Endometrial microvascular endothelial cells (primary cell): ENCODE results near the gene ABCB8. TPM values are rescaled to one million over a fixed set of nuclear protein-coding genes. Genes with fewer than 3 reads are reported as not detected.

Source experiments
- in situ Hi-C: cut with HindIII; loops from 2 replicates; pipeline ENCODE4 v1.10.0; 2017; ENCODE audit warnings: low sequenced_read_pairs, low pct_unique_long_range_greater_than_20kb; ENCODE audit errors: inconsistent ontology term
- total RNA-seq: library from RNA; depleted of rRNA; stranded (reverse); fragments of >200 nt; gene quantifications from one replicate; pipeline ENCODE4 v1.2.3, GENCODE V29; 2015; ENCODE audit errors: inconsistent ontology term

Gene ABCB8
- total RNA-seq, 1 donor from 2014 or later: 53.2 TPM

GRCh38 chr7:151062111-151062398, 33.8 kb downstream of the ABCB8 start:
- in situ Hi-C loops: no loop called here

DNA sequence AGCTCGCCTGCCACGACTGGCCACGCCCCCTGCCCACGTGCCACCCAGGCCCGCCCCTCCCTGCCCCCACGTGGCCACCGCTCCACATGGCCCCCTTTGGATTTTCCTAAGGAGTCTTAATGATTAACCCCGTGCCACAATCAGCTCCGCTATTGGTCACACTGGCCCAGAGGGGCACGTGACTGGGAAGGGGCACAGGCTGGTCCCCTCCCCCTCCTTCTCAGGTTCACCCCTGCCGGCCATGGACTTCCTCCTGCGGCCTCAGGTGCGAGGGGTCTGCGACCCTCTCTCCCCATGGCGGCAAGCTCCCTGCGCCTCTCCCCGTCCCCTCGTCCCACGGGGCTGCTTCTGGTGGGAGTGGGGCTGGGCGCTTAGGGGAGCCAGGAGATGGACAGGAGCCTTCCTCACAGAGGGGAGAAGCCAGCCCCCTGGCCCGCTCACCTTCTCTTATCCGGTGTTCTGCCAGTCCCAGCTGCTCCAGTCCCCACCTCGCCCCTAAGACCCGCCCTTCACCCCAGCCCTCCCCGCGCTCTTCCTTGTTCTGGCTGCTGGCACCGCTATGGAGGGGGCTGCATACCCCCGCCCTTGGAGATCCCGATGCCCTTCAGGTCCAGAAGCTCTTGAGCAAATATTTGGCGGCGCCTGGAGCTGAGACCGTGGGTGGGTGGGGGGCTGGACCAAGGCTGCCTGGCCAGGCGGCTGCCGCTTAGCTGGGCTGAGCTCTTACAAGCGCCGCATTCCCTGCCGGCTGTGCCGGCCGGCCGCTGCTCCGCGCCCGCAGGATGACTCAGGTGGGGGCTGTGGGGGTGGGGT, 34.4 kb downstream of the ABCB8 start:
- in situ Hi-C loops: no loop called here

DNA sequence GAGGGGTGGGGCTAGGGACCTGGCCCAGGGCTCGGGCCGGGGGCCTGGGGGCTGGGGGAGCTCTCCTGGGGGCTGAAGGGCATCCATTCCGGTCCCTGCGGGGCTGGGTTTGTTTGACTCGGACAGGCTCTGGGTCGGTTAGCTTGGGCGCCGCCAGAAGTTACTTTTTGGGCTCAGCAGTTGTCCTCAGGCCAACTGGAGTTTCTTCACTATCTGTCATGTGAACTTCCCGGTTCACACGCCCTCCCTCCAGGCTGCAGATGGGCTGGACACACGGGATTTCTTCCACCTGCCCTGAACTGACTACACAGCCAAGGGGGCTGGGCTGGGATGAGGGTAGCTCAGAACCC, 34.9 kb downstream of the ABCB8 start:
- in situ Hi-C loops: no loop called here

DNA sequence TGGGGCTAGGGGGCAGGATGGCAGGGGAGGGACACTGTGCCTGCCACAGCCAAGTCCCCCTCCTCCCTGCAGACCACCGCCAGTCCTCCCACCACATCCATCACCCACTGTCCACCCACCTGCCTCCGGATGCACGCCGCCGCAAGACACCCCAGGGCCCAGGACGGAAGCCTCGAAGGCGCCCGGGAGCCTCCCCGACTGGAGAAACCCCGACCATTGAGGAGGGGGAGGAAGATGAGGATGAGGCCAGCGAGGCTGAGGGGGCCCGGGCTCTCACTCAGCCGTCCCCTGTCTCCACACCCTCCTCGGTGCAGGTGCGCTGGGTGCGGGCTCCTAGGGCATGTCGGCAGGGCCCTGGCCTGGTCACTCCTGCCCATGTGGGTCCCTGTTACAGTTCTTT, 36.2 kb downstream of the ABCB8 start:
- in situ Hi-C loops: no loop called here

DNA sequence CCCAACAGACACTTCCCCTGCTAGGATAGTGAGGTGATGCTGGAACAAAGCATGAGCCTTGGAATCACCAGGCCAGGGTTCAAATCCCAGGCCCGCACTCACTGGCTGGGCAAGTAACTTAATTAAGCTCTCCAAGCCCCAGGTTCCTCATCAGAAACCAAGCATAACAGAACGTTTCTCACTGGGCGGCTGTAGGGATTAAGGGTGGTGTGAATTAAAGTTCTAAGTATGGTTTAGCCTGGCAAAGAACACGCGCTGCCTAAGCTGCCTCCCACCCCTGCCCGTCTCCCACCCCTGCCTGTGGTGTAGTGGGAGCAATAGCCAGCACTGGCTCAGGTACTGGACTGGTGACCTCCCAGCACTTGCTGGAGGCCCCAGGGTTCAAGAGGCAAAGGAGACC, 36.7 kb downstream of the ABCB8 start:
- in situ Hi-C loops: no loop called here

GRCh38 chr7:151065516-151065915, 37.3 kb downstream of the ABCB8 start:
- in situ Hi-C loops: no loop called here

- in situ Hi-C loops: no loop called here
Measured at GRCh38 chr7:151066273-151066974, 38.2 kb downstream of the ABCB8 start.

DNA sequence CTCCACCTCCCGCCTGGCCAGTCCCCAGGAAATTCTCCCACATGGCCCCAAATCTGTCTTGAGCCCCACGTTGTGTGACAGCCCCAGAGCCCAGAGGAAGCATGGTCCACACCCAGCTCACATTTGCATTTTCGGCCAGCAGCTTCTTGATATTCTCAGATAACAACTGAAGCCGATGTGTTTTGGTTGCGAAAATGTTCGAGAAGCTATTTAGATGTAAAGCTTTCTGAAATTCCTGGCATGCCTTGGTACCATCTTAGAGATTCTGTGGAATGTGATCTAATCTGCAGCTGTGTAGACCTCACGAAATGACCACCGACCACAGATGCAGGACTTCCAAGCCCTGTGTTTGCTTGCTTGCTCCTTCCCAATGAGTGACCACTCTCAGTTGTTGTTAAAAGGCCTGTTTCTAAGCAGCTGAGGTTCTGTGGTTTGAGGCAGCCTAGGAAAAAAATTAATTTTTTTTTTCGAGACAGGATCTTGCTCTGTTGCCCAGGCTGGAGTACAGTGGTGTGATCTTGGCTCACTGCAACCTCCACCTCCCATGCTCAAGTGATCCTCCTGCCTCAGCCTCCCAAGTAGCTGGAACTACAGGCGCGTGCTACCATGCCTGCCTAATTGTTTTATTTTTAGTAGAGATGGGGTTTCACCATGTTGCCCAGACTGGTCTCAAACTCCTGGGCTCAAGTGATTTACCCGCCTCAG, 40.0 kb downstream of the ABCB8 start:
- in situ Hi-C loops: no loop called here

DNA sequence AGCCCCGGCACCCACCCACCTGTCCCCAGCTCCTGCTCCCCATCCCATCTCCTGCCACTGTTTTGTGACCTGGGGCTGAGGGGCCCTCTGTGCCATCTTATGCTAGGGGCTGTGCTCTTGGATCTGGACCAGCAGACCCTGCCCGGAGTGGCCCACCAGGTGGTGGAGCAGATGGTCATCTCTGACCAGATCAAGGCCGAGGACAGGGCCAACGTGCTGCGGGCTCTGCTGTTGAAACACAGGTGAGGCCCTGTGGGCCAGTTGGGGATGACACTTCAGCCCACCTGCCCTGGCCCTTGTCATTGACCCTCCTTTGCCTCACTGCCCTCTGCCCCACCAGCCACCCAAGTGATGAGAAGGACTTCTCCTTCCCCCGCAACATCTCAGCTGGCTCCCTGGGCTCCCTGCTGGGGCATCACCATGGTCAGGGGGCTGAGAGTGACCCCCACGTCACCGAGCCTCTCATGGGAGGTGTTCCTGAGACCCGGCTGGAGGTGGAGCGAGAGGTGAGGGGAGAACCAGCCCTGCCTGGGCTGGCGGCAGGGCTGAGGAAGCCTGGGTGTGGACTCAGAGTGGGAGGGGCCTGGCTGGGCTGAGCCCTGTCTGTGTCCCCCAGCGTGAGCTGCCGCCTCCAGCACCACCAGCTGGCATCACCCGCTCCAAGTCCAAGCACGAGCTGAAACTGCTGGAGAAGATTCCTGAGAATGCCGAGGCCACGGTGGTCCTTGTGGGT, 41.8 kb downstream of the ABCB8 start:
- in situ Hi-C loops: no loop called here

- in situ Hi-C loops: no loop called here
Measured at GRCh38 chr7:151070574-151070960, 42.3 kb downstream of the ABCB8 start.

DNA sequence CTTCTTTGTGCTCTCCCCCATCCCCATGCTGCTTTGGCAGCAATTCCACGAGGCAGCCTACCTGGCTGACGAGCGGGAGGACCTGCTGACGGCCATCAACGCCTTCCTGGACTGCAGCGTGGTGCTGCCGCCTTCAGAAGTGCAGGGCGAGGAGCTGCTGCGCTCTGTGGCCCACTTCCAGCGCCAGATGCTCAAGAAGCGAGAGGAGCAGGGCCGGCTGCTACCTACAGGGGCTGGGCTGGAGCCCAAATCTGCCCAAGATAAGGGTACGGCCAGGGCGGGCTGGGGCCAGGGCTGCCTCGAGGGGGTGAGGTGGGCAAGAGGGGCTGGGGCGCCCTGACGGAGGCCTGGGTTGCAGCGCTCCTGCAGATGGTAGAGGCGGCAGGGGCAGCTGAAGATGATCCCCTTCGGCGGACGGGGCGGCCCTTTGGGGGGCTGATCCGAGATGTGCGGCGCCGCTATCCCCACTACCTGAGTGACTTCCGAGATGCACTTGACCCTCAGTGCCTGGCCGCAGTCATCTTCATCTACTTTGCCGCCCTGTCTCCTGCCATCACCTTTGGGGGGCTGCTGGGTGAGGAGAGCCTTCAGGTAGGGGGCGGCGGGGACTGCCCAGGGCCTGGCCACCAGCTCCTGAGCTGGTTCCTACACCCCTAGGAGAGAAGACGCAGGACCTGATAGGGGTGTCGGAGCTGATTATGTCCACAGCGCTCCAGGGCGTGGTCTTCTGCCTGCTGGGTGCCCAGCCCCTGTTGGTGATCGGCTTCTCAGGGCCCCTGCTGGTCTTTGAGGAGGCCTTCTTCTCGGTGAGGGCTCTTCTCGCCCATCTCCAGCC, 43.0 kb downstream of the ABCB8 start:
- in situ Hi-C loops: no loop called here

GRCh38 chr7:151073990-151074389, 45.7 kb downstream of the ABCB8 start:
- in situ Hi-C loops: no loop called here

DNA sequence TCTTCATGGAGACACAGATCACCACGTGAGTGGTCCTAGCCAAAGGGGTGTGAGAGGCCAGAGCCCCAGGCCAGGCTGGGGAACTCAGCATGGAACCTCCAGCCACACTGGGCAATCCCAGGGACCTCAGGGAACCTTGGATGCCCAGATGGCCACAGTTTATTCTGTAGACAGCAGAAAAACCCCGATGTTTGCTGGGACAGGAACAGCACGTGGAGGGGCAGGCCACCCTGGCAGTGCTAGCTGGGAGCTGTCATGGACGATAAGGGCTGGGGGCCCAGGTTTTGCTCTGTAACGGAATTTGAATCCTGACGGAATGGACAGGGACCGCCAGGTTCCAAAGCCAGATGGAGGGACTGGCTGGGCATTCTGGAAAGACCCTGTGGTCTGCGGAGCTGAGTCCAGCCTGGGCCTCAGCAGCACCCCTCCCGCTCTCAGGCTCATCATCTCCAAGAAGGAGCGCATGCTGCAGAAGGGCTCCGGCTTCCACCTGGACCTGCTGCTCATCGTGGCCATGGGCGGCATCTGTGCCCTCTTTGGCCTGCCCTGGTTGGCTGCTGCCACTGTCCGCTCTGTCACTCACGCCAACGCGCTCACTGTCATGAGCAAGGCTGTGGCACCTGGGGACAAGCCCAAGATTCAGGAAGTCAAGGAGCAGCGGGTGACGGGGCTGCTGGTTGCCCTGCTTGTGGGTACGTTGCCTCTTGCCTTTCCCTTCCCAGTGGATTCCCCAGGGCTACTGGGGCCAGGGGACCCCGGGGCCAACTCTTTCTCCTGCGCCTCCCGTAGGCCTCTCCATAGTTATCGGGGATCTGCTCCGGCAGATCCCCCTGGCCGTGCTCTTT, 46.8 kb downstream of the ABCB8 start:
- in situ Hi-C loops: no loop called here

DNA sequence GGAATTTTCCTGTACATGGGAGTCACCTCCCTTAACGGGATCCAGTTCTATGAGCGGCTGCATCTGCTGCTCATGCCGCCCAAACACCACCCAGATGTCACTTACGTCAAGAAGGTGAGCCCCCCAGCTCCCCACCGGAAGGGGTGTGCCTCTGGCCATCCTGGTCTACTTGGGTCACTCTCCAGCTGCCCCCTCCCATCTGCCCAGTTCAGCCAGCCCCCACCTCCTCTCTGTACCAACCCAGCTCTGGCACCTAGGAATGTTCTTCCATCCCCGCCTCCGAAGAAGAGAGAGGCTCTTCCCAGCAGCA, 47.4 kb downstream of the ABCB8 start:
- in situ Hi-C loops: no loop called here

DNA sequence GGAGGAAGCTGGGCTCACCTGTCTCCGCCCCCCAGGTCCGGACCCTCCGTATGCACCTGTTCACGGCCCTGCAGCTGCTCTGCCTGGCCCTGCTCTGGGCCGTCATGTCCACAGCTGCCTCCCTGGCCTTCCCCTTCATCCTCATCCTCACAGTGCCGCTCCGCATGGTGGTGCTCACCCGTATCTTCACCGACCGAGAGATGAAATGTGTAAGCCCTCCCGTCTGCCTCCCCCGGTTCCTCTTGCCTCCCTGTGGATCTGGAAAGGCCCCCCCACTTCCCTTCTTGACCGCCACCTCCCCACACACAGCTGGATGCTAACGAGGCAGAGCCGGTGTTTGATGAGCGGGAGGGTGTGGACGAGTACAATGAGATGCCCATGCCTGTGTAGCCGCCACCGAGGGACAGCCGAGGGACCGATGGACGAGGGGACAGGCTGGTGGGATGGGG, 47.8 kb downstream of the ABCB8 start:
- in situ Hi-C loops: no loop called here

- in situ Hi-C loops: no loop called here
Measured at GRCh38 chr7:151076863-151077704, 48.8 kb downstream of the ABCB8 start.

GRCh38 chr7:151077705-151078232, 49.5 kb downstream of the ABCB8 start:
- in situ Hi-C loops: no loop called here
